Trophoblast cell (in vitro differentiated cells and primary cell): Measurements from ENCODE around the gene ETS2.
A peak's percentile ranks its signal among the peaks of the same experiment; 100 is the strongest.

Experiments
- DNase-seq, 2 donors: peaks; one replicate each; pipeline ENCODE4 v3.0.0-alpha.2; 2016
- H2AFZ ChIP-seq: 2 replicates; pipeline ENCODE4 v1.6.1; 2013; ENCODE audit warnings: low read length, moderate library complexity, mild to moderate bottlenecking; ENCODE audit not compliant: insufficient read depth, poor library complexity
- H2AK5ac ChIP-seq: 2 replicates; pipeline ENCODE4 v1.6.1; 2013; ENCODE audit warnings: mild to moderate bottlenecking, low read length
- H2BK120ac ChIP-seq: 2 replicates; pipeline ENCODE4 v1.6.1; 2013; ENCODE audit warnings: low read length, mild to moderate bottlenecking, moderate library complexity; ENCODE audit not compliant: insufficient read depth, poor library complexity
- H2BK12ac ChIP-seq: 2 replicates; pipeline ENCODE4 v1.6.1; 2013; ENCODE audit warnings: mild to moderate bottlenecking, low read length, moderate library complexity
- H2BK5ac ChIP-seq: 2 replicates; pipeline ENCODE4 v1.6.1; 2013; ENCODE audit warnings: low read length, low read depth, moderate library complexity, mild to moderate bottlenecking; ENCODE audit not compliant: poor library complexity
- H3K14ac ChIP-seq: 2 replicates; pipeline ENCODE4 v1.6.1; 2013; ENCODE audit warnings: mild to moderate bottlenecking, low read length
- H3K18ac ChIP-seq: 2 replicates; pipeline ENCODE4 v1.6.1; 2013; ENCODE audit warnings: mild to moderate bottlenecking, low read length
- H3K23ac ChIP-seq: 2 replicates; pipeline ENCODE4 v1.6.1; 2013; ENCODE audit warnings: low read length
- H3K27ac ChIP-seq: 2 replicates; pipeline ENCODE4 v1.5.1; 2013; ENCODE audit warnings: low read depth, mild to moderate bottlenecking, inconsistent platforms, low read length, moderate library complexity
- H3K27me3 ChIP-seq: 2 replicates; pipeline ENCODE4 v1.6.1; 2013; ENCODE audit warnings: inconsistent platforms, mild to moderate bottlenecking, low read length, moderate library complexity; ENCODE audit not compliant: insufficient read depth
- H3K36me3 ChIP-seq, 2 experiments: 1 replicate in 1 of 2; 2 replicates in 1 of 2; pipeline ENCODE4 v1.6.1; 2013; ENCODE audit warnings: low read length in 2 of 2, mild to moderate bottlenecking in 2 of 2, moderate library complexity in 1 of 2; ENCODE audit not compliant: insufficient read depth in 2 of 2, control insufficient read depth in 1 of 2
- H3K4ac ChIP-seq: 2 replicates; pipeline ENCODE4 v1.6.1; 2013; ENCODE audit warnings: low read depth, mild to moderate bottlenecking, low read length, moderate library complexity
- H3K4me1 ChIP-seq, 2 experiments: 1 replicate in 1 of 2; 2 replicates in 1 of 2; pipeline ENCODE4 v1.6.1; 2013; ENCODE audit warnings: low read length in 2 of 2, mild to moderate bottlenecking in 2 of 2, moderate library complexity in 1 of 2; ENCODE audit not compliant: insufficient read depth in 2 of 2, control insufficient read depth in 1 of 2
- H3K4me2 ChIP-seq: 2 replicates; pipeline ENCODE4 v1.6.1; 2013; ENCODE audit warnings: inconsistent platforms, mild to moderate bottlenecking, low read length, moderate library complexity
- H3K4me3 ChIP-seq: 2 replicates; pipeline ENCODE4 v1.5.1; 2013; ENCODE audit warnings: mild to moderate bottlenecking, low read depth, low read length, inconsistent platforms
- H3K79me1 ChIP-seq: one replicate; pipeline ENCODE4 v1.6.1; 2013; ENCODE audit warnings: low read length
- H3K79me2 ChIP-seq: 2 replicates; pipeline ENCODE4 v1.6.1; 2013; ENCODE audit warnings: low read length, mild to moderate bottlenecking; ENCODE audit not compliant: control insufficient read depth, insufficient read depth, poor library complexity
- H3K9ac ChIP-seq: 2 replicates; pipeline ENCODE4 v1.6.1; 2013; ENCODE audit warnings: mild to moderate bottlenecking, low read length
- H3K9me3 ChIP-seq: 2 replicates; pipeline ENCODE4 v1.6.1; 2013; ENCODE audit warnings: low read depth, mild to moderate bottlenecking, control low read depth, inconsistent platforms, low read length; ENCODE audit not compliant: insufficient read depth
- H4K12ac ChIP-seq: 2 replicates; pipeline ENCODE4 v1.6.1; 2013; ENCODE audit warnings: low read depth, mild to moderate bottlenecking, low read length, moderate library complexity
- H4K8ac ChIP-seq: 2 replicates; pipeline ENCODE4 v1.6.1; 2013; ENCODE audit warnings: low read depth, mild to moderate bottlenecking, low read length, moderate library complexity
- H4K91ac ChIP-seq: one replicate; pipeline ENCODE4 v1.6.1; 2013; ENCODE audit warnings: low read depth, mild to moderate bottlenecking, low read length, moderate library complexity
- WGBS: extraction: QIAGEN DNeasy Blood & Tissue Kit; methylation state at CpG from one replicate; pipeline ENCODE4 v1.1.7; 2013; ENCODE audit warnings: missing lambda C conversion rate; ENCODE audit not compliant: insufficient read length, insufficient coverage; ENCODE audit errors: extremely low coverage; 5-methylcytosine and 5-hydroxymethylcytosine counted together

ETS2 gene

DNA sequence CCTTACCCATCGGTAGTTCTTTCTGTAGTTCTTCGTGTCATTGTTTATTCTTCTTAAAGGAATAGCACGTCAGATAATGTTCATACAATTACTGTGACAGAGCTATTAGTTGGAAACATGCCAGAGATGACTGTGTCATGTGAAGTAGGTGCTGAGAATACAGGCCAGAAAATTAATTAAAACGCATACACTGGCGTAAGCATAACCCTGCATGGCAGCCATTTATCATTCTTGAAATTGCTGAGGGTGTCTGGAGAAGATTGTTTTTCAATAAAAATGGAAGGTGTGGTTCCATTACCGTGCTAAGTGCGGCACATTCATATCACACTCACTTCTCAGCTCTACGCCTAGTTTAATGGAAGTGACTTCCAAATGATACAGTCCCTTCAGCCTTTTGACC lies 7.8 kb downstream of the ETS2 start:
- Histone ChIP-seq H2BK5ac (no peak overlapping the region), H2AFZ (no peak overlapping the region), H2BK12ac (no peak overlapping the region), H4K91ac (no peak overlapping the region), H2AK5ac (no peak overlapping the region), H3K4me2 (no peak overlapping the region), H3K27me3 (no peaks in the 10 kb centered on the region), H2BK120ac (no peak overlapping the region), H4K8ac (no peak overlapping the region), H3K18ac (no peak overlapping the region), H3K36me3 (peaks cover 29 to 40% of the 10 kb centered on the region in 2 experiments), H3K79me1 (no peaks in the 10 kb centered on the region), H4K12ac (no peak overlapping the region), H3K14ac (no peak overlapping the region), H3K27ac (no peak overlapping the region), H3K9me3 (no peaks in the 10 kb centered on the region), H3K4me1 (peaks cover 8 to 14% of the 10 kb centered on the region in 2 experiments), H3K4ac (no peak overlapping the region), H3K4me3 (no peak overlapping the region), H3K79me2 (no peaks in the 10 kb centered on the region), H3K9ac (no peak overlapping the region), H3K23ac (no peak overlapping the region)
- no CpG with 5 or more reads among the region's 8 CpGs for WGBS
- peak in 1 of 2 donors; percentile 15 for DNase-seq

DNA sequence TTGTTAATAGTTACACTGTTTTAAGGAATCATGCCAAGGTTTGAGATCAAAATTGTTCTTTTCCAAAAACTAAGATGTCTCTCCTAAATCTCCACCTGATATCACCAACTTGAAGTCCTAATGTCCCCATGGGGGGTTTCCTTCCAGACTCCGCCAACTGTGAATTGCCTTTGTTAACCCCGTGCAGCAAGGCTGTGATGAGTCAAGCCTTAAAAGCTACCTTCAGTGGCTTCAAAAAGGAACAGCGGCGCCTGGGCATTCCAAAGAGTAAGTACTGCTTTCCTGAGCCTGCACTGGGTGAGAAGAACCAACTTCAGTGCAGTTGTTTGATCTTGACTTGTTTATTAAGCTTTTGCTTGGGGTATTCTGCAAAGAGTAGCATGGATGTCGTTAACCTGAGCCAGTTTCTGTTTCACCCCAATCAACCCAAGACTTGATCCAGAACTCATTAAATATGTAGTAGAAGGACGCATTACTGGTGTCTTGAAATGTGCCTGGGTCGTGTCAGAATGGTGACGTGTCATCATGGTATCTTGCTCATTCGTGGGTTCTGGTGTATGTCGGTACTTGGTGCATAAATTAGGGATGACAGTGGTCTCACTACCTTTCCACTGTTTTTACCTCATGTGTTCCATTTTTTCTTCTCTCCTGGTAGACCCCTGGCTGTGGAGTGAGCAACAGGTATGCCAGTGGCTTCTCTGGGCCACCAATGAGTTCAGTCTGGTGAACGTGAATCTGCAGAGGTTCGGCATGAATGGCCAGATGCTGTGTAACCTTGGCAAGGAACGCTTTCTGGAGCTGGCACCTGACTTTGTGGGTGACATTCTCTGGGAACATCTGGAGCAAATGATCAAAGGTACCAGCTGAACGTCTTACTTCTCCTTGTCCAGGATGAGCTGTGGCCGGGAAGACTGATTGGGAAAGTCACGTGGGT lies 8.7 kb downstream of the ETS2 start:
- H3K4me3 ChIP-seq, result no peak overlapping the region
- no peak overlapping the region for H3K9ac ChIP-seq
- H3K4ac ChIP-seq, result no peak overlapping the region
- peaks cover 31 to 46% of the 10 kb centered on the region in 2 experiments for H3K36me3 ChIP-seq
- no peak overlapping the region for H2BK12ac ChIP-seq
- no peak overlapping the region for H4K8ac ChIP-seq
- no CpG with 5 or more reads among the region's 16 CpGs for WGBS
- no peak overlapping the region for H3K27ac ChIP-seq
- H2AK5ac ChIP-seq, result no peak overlapping the region
- no peaks in the 10 kb centered on the region for H3K9me3 ChIP-seq
- H3K4me2 ChIP-seq, result no peak overlapping the region
- H4K91ac ChIP-seq, result no peak overlapping the region
- H2BK120ac ChIP-seq, result no peak overlapping the region
- H3K14ac ChIP-seq, result no peak overlapping the region
- H2BK5ac ChIP-seq, result no peak overlapping the region
- DNase-seq, result no peak
- no peaks in the 10 kb centered on the region for H3K27me3 ChIP-seq
- H4K12ac ChIP-seq, result no peak overlapping the region
- H2AFZ ChIP-seq, result no peak overlapping the region
- peaks cover 8 to 11% of the 10 kb centered on the region in 2 experiments for H3K4me1 ChIP-seq
- no peak overlapping the region for H3K18ac ChIP-seq
- H3K23ac ChIP-seq, result no peak overlapping the region
- H3K79me1 ChIP-seq, result peaks cover 2% of the 10 kb centered on the region
- H3K79me2 ChIP-seq, result no peaks in the 10 kb centered on the region

GRCh38 chr21:38815060-38815405 lies 9.3 kb downstream of the ETS2 start:
- no peak overlapping the region for H2BK12ac ChIP-seq
- no peak overlapping the region for H4K8ac ChIP-seq
- H3K4ac ChIP-seq, result no peak overlapping the region
- H3K9me3 ChIP-seq, result no peaks in the 10 kb centered on the region
- peaks cover 36 to 49% of the 10 kb centered on the region in 2 experiments for H3K36me3 ChIP-seq
- DNase-seq, result peak in 1 of 2 donors; percentile 42
- H2AK5ac ChIP-seq, result no peak overlapping the region
- no peak overlapping the region for H3K4me3 ChIP-seq
- no CpG with 5 or more reads among the region's 2 CpGs for WGBS
- H3K4me1 ChIP-seq, result peaks cover 9 to 14% of the 10 kb centered on the region in 2 experiments
- H3K9ac ChIP-seq, result no peak overlapping the region
- no peaks in the 10 kb centered on the region for H3K79me2 ChIP-seq
- H2AFZ ChIP-seq, result no peak overlapping the region
- peaks cover 4% of the 10 kb centered on the region for H3K79me1 ChIP-seq
- H3K18ac ChIP-seq, result no peak overlapping the region
- H3K23ac ChIP-seq, result no peak overlapping the region
- H3K4me2 ChIP-seq, result no peak overlapping the region
- no peak overlapping the region for H2BK120ac ChIP-seq
- no peak overlapping the region for H4K12ac ChIP-seq
- H3K14ac ChIP-seq, result no peak overlapping the region
- H4K91ac ChIP-seq, result no peak overlapping the region
- no peak overlapping the region for H2BK5ac ChIP-seq
- H3K27ac ChIP-seq, result no peak overlapping the region
- H3K27me3 ChIP-seq, result no peaks in the 10 kb centered on the region

DNA sequence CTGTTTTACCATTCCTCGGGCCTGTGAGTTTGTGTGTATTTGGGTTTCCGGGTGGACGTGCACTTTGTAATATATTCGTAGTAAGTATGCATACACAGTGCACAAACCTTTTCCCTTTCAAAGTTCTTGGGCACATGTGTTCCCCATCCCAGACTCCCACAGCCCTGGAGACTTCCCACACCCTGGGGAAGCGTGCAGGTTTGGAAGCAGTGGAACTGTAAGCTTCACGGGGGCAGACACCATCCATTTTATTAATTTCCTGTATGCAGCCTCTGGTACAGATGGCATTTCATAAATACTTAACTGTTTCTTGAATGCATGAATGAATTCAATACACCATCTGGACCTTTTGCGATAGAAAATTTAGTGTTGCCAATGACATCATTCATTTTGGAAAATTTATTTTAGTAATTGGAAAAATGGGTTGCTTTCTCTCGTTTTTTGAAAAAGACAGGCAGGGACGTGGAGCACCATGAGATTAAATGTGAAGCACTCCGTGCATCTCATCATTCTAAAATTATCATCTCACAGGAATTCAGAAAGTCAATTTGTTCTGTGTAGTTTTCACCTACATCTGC lies 10.8 kb downstream of the ETS2 start:
- Histone ChIP-seq H3K36me3 (peaks cover 45 to 60% of the 10 kb centered on the region in 2 experiments), H3K4me1 (peaks cover 9 to 17% of the 10 kb centered on the region in 2 experiments), H3K4me3 (no peak overlapping the region), H3K9me3 (no peaks in the 10 kb centered on the region), H3K79me2 (no peaks in the 10 kb centered on the region), H3K27ac (no peak overlapping the region), H3K4me2 (no peak overlapping the region), H3K4ac (no peak overlapping the region), H2AK5ac (no peak overlapping the region), H3K9ac (no peak overlapping the region), H4K12ac (no peak overlapping the region), H2AFZ (no peak overlapping the region), H3K14ac (no peak overlapping the region), H4K91ac (no peak overlapping the region), H3K23ac (no peak overlapping the region), H3K79me1 (peaks cover 8% of the 10 kb centered on the region), H2BK5ac (no peak overlapping the region), H4K8ac (no peak overlapping the region), H3K27me3 (no peaks in the 10 kb centered on the region), H2BK12ac (no peak overlapping the region), H3K18ac (no peak overlapping the region), H2BK120ac (no peak overlapping the region)
- DNase-seq, result no peak
- no CpG with 5 or more reads among the region's 10 CpGs for WGBS
